HG02884 (cell line): ENCODE results near the gene ZNF326.
"Not testable (repeated sequence)": the region's sequence is repeated elsewhere in the genome, so short reads cannot be mapped to it uniquely, and the experiment has no call there.

Source experiments
- ATAC-seq: cut with Tn5 transposase; IDR thresholded peaks from one replicate; pipeline ENCODE4 v1.9.1; 2021; ENCODE audit warnings: mild to moderate bottlenecking, moderate library complexity; ENCODE audit not compliant: unreplicated experiment

Gene ZNF326

DNA sequence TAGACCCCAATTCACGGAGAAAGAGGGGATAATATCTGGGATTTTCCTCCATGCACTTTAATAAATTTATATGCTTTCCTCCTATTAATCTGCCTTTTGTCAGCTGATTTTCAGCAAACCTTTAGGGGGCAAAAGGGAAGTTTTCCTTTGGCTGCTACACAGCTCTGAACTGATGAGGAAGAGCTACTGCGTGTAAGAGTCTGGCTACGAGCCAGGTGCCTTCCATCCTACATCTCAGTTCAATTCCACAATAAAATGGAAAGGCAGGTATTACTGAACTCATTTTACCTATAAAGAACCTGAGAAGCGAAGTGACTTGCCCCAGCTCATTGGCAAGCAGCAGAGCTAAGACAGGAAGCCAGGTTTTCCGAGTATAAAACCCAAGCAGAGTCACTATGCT, 28.3 kb upstream of the ZNF326 start:
- no peak for ATAC-seq

DNA sequence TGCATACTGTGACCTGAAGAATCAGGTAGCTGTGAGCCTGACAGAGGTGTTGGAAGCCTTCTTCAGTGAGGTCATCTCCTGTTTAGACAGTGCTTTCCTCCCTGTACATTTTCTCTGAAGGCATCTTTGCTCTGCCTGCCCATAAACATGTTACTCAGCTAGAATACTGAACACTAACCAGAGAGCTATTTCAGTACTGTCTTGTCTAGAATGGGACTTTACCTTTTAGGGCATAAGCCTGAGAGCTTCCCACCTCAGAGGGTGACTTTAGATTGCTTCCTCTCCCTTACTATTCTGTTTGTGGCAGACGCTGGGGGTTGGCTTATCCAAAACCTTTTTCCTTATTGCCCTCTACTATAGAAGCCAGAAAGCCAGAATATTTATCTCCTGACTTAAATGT, 23.3 kb upstream of the ZNF326 start:
- peak; percentile 64 for ATAC-seq

DNA sequence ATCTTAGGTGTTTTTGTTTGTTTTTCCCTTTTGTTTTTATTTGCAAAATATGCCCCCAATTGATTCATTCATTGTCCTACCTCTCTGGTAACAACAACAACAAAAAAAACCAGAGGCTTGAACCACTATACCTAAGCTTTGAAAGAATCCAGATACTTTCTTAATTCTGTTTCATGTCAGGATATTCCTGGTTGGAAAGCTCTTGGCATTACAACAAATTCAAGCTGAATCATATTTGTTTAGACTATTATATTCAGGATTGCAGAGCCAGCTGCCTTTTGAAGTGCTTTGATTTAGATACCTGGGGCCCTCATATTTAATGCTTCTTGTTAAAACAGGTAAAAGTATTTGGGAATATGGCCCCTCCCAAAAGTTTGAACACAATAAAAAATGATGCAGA, 22.9 kb upstream of the ZNF326 start:
- ATAC-seq = no peak

DNA sequence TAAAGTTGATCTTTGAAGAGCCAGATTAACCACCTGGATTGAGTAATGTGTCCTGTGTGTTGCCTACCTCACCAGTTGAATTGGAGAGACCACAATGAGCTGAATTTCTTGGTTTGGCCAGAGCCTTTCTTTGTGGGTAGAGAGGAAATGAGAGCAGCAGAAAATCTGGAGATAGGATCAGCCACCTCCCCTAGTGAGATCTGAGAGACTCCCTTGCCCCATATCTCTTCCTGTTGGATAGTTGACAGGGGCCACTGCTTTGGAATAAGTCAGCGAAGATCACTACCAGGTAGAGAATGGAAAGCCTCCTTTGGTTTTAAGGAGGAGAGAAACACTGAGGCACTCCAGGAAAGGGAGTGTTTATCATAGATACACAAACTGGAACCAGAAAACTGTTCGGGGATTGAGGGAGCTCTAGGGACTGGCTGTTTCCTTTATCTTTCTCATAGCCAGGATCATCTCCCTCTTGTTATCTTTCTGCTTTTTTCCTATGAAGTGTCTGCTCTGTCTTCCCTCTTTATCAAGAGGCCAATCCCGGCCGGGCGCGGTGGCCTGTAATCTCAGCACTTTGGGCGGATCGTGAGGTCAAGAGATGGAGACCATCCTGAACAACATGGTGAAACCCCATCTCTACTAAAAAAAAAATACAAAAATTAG, 21.3 kb upstream of the ZNF326 start:
- ATAC-seq = no peak

DNA sequence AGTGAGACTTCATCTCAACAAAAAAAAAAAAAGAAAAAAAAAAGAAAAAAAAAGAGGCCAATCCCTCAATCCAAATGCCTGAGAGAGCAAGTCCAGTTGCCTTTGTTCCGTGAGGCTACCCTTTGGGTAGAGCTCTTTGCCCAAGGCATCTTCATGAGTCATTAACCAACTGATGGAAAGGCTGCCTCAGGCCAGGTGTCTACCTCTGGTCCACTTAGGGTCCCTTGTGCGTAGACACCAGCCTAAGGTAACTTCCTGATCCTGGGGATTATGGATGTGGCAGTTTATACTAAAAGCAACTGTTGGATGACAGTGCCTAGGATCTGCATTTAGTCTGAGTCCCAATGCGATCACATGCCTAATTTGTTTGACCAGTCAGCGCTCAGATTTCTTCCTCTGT, 20.7 kb upstream of the ZNF326 start:
- ATAC-seq = no peak

DNA sequence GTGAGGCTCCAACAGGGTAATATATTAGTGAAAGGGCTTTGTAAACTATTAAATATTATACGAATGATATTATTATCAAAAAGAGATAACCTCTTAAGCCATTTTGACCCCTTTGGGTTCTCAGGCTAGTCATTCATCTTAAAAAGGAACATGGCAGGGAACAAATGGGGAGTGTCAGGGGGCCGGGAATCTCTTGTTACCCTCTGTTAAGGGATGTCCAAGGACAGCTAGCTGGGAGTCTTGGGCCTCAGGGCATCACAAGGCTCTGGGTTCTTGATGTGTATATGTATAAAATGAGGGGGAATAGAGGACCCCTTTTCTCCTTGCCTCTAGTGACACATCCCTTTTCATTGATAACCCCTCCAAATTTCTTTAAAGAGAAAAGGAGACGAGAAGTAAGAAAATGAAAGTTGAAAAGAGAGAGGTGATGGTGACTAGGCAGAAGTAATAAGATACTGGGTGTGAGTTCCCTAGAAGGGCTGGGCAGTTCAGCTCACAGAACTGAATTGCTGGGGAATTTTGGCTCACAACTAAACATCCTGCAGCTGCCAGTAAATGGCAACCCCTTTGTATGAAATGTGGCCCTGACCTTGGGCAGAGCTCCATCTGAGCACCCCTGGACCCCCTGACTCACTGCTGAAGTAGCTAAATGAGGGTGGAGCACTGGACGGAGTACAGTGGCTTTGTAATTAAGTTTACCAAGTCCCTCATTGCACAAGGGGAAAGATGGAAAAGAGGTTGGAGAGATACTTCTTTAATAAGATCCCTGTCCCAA, 20.0 kb upstream of the ZNF326 start:
- no peak for ATAC-seq

DNA sequence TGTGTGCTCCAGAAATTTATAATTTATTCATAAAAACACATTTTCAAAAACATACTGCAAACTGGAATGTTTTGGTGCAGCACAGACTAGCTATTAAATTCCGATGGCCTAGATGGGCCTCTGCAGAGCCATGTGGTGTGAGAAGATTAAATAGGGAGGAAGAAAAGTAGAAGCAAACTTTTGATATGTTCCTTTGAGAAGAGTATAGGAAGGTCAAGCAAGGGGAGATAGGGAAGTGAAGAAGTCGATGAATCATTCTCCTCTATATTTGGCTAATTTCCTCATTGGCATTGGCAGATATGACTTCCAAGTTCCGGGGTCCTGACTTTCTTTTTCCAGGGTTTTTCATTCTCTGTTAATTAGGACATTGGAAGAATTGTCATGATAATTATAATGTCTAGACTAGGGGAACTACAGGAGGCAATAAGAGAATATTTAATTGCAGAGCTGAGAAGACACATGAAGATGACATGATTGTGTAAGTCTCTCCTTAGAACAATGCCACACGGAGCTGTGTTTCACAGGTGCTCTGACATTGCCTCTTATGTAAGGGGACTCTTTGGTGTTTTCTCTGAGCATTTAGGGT, 19.3 kb upstream of the ZNF326 start:
- ATAC-seq = no peak

DNA sequence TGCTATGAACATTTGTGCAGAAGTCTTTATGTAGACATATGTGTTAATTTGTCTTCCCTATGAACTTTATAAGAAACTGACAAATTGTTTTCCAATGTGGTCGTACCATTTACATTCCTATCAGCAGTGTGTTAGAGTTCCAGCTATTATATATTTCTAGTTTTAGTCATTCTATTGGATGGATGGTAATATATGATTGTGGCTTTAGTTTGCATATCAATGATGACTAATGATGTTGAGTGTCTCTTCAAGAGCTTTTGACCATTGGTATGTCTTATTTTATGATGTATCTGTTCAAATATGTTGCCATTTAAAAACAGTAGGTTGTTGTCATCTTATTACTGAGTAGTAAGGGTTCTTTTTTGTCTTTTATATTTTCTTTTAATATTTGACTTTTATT, 16.2 kb upstream of the ZNF326 start:
- ATAC-seq = no peak

DNA sequence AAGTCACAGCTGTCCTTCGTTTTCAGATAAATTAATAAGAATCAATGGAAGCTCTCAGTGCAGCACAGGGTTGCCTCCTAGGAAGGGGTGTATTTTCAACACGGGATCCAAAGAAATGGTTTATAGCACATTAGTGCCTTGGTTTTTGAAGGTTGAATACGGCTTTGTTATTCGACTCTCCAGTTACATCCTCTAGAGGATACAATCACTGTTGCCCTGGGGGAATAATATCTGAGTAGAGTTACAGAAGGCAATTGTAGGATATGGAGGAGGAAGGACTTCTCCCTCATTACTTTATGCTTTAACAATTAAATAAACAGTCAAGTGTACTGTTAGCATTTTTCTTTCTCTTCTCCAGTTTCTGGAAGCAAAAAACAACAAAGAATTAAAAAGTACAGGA, 14.3 kb upstream of the ZNF326 start:
- ATAC-seq = no peak

DNA sequence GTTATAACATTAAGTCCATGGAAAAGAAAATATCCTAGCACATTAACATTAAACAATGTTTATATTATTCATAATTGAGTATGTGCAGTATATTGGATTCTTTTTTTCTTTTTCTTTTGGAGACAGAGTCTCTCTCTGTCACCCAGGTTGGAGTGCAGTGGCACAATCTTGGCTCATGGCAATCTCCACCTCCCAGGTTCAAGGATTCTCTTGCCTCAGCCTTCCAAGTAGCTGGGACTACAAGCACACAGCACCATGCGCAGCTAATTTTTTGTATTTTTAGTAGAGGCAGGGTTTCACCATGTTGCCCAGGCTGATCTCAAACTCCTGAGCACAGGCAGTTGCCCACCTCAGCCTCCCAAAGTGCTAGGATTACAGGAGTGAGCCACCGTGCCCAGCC, 12.1 kb upstream of the ZNF326 start:
- ATAC-seq = not testable (repeated sequence)

DNA sequence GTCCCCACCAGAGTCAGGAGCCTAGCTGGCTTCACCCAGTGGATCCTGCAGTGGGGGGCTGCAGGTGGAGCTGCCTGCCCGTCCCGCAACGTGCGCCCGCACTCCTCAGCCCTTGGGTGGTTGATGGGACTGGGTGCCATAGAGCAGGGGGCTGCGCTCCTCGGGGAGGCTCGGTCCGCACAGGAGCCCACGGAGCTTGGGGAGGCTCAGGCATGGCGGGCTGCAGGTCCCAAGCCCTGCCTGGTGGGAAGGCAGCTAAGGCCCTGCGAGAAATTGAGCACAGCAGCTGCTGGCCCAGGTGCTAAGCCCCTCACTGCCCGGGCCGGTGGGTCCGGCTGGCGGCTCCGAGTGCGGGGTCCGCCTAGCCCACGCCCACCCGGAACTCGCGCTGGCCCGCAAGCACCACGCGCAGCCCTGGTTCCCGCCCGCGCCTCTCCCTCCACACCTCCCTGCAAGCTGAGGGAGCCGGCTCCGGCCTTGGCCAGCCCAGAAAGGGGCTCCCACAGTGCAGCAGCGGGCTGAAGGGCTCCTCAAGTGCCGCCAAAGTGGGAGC, 10.3 kb upstream of the ZNF326 start:
- ATAC-seq = not testable (repeated sequence)

DNA sequence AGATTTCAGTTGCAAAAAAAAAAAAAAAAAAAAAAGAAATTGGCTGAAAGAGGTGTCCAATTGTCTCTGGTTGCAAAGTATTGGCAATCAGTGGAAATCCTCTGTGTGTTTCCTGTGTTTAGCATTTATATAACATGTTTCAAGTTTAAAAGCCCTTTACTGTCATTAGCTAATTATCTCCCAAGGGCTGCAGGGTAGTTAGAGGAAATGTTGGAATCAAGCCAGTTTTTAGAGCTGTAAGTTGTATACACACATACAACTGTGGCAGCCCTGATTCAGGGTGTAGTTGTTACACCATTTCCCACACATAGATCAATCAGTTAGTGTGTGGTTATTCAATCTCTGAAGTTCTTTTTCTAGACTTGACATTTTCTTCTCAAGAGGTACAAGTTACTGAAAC, 8.9 kb upstream of the ZNF326 start:
- no peak for ATAC-seq

DNA sequence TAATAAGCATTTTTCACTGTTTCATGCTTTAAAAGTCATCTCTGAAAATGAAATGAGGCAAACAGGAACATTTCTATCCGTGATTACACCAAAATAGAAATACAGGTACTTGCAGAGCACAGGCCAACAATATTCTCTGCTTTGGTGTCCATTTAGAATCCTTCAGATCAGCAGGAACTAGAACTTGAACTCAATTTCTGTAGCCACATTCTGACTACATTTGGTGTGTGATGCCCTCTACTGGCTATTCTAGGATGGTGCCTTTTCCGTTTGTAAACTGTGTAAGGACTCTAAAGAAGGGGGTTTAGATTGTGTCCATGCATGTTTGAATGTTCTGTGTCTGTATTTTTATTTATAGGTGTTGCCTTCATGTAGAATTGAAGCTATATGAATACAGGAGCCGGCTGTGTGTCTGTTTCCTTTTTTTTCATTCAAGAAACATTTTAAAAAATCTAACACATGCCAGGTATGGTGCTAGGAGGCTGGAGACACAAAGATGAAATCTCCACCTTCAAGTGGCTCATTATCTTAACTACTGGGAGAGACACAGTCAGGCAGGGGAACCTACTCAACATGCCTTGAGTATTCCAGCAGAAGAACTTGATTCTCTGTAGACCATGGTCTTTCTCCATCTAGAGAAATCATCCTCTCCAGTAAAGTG, 7.6 kb upstream of the ZNF326 start:
- peak; percentile 74 for ATAC-seq

DNA sequence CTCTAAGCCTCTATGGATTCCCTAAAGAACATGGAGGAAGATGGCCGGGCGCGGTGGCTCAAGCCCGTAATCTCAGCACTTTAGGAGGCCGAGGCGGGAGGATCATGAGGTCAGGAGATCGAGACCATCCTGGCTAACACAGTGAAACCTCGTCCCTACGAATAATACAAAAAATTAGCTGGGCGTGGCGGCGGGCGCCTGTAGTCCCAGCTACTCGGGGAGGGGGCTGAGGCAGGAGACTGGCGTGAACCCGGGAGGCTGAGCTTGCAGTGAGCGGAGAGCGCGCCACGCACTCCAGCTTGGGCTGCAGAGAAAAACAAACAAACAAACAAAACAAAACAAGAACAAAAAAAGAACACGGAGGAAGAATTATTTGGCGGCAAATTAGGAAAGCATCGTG, 5.8 kb upstream of the ZNF326 start:
- no peak for ATAC-seq

DNA sequence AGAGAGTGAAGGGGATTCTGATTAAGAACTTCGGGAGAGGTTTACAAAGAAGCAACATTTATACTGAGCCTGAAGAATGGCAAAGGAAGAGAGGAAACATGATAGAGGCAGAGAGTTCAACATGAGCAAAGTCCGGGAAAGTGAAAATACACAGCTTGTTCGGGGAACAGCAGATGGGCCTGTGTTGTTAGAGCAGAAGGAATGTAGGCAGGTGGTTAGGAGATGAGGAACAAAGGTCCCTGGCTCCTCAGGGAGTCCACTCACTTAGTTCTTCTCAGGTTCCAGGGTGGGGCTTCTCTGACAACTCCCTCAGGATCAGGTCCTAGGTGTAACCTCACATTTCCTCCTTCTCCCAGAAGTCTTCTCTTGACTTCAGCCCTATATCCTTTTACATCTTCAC, 5.1 kb upstream of the ZNF326 start:
- ATAC-seq = no peak

DNA sequence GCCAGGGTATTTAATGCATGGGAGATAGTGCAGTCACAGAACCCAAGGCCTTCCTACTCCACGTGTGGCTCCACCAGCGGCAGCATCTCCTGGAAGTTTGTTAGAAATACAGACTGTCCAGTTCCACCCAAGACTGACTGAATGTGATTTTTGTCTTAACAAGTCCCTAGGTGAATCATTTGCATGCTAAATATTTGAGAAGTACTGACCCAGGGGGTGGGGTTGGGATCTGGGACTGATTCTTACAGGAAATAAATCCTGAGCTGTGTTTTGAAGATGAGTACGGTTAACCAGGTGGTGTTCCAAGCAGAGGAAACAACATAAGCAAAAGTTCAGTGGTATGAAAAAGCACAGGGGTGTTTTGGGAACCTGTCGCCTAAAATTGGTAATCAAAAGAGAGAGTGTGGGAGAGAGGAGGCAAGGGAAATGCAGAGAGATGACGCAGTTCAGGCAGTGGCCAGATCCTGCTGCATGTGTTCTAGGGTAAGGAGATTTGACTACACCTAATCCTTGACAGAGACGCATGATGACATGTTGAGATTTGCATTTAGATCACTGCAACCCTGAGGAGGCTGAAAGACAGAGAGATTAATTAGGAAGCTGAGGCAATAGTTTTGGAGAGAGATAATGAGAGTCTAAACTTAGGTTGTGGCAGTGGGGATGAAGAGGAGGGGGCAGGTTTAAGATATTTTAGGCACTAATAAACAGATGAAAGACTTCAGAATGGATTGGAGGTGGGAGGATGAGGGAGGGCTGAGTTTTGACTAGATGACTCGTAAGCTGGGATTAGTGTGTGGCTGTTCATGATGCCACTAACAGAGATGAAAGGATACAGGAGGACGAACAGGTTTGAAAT, 3.7 kb upstream of the ZNF326 start:
- no peak for ATAC-seq

DNA sequence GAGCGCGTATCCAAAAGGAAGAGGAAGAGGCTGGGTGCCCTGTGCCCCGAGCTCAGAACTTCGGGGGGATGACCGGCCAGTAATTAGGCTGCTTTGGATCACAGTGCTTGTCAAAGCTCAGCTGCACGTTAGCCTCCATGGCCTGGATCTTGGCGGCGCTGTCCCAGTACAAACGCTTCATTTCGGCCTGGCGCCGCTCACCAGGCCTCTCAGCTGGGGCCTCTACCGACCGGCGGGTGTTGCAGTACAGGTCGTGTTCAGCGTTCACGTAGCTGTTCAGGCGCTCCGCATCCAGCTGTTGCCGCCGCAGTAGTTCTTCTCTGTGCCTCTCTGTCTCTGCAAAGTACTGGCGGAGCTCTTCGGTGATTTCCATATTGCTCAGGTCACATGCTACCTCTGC, 1.4 kb upstream of the ZNF326 start:
- no peak for ATAC-seq

DNA sequence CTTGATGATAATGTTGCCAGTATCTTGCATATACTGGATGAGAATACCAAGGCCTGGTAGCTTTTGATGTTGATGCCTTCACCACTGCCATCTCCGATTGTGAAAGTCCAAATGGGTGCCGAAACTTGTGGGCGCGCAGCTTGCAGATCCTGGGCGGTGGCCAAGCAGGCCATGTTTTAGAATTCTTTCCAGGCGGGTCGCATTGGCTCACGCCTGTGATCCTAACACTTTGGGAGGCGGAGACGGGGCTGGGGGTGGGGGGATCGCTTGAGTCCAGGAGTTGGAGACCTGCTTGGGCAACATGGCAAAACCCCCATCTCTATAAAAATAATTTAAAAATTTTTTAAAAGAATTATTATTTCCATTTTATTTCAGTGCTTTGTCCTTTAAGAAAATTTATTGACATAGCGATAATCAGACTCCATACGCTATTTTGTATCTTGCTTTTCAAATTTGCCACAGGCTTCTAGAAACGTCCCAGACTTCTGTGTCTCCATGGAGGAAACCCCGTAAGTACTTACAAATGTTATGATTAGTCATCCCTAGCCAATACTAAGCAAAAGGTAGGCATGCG, 592 bp upstream of the ZNF326 start:
- no peak for ATAC-seq

DNA sequence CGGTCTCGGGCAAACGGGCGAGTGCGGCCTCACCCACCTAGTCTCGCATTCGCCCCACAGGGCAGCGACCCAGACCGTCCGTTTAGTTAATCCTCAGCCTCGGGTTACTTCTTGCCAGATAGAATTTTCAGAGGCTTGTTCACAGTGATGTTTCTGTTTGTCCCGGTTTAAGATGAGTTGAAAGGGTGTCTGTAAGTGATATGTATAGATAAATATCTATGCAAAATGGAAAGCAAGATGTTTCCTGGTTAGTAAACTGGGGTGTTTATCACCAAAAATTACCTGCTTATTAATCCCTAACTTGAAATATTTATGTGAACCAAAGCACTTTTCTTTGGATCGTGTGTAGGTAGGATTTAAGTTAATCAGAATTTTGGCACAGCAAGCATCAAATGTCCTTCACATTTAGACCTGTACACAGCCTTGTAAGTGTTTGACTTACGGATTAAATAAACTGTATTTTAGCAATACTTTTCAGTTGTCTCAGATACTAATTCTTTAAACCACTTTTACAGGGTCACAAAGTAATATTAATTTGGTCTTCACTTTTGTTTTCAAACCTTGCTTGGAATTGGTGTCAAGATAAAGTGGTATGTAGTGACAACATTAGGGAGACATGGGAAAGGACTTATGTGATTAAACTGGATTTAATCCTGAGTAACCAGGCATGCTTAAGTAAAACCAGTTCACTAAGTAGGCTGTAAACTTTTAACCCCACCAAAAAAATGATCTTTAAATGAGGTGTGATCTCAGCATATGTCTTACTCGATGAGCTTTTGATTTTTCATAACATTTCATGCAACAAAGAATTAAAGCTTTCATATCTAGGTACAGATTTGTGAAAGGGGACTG, 914 bp downstream of the ZNF326 start:
- ATAC-seq = no peak
